Ovary (tissue), 3 donors: ENCODE data around the gene SPDYE17.
"Not testable (repeated sequence)": the region's sequence is repeated elsewhere in the genome, so short reads cannot be mapped to it uniquely, and the experiment has no call there.

Source experiments
- POLR2A ChIP-seq: fragments of 450-650 bp; IDR thresholded peaks from one replicate; pipeline ENCODE4 v1.6.1; 2017; ENCODE audit warnings: antibody characterized with exemption, mild to moderate bottlenecking, moderate library complexity
- TF ChIP-seq, protein P1 (sequence below), 3 donors: fragments of 450-650 bp in 2 of 3; fragments of 200-600 bp in 1 of 3; IDR thresholded peaks; one replicate each; pipeline versions ENCODE4 v1.5.1 to v1.8.0; 2016 to 2022; ENCODE audit warnings: antibody characterized with exemption in 3 of 3, mild to moderate bottlenecking in 1 of 3
- donor health status: DM: no; HTN: no; CAD: no.

DNA sequence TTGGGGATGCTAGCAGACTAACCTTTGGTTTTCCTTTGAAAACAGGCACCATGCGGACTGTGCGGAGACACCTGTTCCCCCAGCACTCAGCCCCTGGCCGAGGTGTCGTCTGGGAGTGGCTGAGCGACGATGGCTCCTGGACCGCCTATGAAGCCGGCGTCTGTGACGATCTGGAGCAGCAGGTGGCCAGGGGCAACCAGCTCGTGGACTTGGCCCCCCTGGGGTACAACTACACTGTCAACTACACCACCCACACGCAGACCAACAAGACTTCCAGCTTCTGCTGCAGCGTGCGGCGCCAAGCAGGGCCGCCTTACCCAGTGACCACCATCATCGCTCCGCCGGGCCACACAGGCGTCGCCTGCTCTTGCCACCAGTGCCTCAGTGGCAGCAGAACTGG lies 51.6 kb downstream of the SPDYE17 start:
- TF ChIP-seq POLR2A = not testable (repeated sequence)
- TF ChIP-seq, protein P1, sequence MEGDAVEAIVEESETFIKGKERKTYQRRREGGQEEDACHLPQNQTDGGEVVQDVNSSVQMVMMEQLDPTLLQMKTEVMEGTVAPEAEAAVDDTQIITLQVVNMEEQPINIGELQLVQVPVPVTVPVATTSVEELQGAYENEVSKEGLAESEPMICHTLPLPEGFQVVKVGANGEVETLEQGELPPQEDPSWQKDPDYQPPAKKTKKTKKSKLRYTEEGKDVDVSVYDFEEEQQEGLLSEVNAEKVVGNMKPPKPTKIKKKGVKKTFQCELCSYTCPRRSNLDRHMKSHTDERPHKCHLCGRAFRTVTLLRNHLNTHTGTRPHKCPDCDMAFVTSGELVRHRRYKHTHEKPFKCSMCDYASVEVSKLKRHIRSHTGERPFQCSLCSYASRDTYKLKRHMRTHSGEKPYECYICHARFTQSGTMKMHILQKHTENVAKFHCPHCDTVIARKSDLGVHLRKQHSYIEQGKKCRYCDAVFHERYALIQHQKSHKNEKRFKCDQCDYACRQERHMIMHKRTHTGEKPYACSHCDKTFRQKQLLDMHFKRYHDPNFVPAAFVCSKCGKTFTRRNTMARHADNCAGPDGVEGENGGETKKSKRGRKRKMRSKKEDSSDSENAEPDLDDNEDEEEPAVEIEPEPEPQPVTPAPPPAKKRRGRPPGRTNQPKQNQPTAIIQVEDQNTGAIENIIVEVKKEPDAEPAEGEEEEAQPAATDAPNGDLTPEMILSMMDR (IDR thresholded peaks at IDR 0.05) = not testable (repeated sequence)
